ENCODE data around the gene SPAG17. TPM values are rescaled to one million over a fixed set of nuclear protein-coding genes. Genes with fewer than 3 reads are reported as not detected.

SPAG17 gene
- total RNA-seq (10 to 100 TPM; 11.7 to 35.5 TPM), polyA plus RNA-seq (ENCODE audit: insufficient read length in 2 of 2) (10 to 100 TPM; 14.7 to 15.3 TPM)
- long read RNA-seq, donor 1, partial matches to known transcripts, result 16 of 16 reads
- long read RNA-seq, donor 1, other reads (novel, unspliced or antisense), result 0 of 16 reads
- long read RNA-seq, donor 2, result 0 reads
- long read RNA-seq, donor 3, result 0 reads
- long read RNA-seq, donor 4, partial matches to known transcripts, result 0 of 1 reads
- long read RNA-seq, donor 4, other reads (novel, unspliced or antisense), result 0 of 1 reads

- no peaks in the 10 kb centered on the region for H3K9me3 ChIP-seq (ENCODE audit: control insufficient read depth, insufficient read depth, low read length)
Observed at GRCh38 chr1:118185084-118185832, at the start of gene SPAG17. Gene SPAG17, minus strand, starts transcription at chr1:118185228. Its CDS starts 71 bp downstream, at chr1:118185157.

GRCh38 chr1:118225471-118225870 lies 40.4 kb upstream of the SPAG17 start:
- H3K36me3 ChIP-seq (ENCODE audit: control insufficient read depth, insufficient read depth, low read length), result no peaks in the 10 kb centered on the region
- WGBS (ENCODE audit: insufficient coverage), result 88% methylated on average over 2 of the region's 6 CpGs
- no peak overlapping the region for H3K27ac ChIP-seq (ENCODE audit: low read depth, low read length)
- H3K9me3 ChIP-seq (ENCODE audit: control insufficient read depth, insufficient read depth, low read length), result no peaks in the 10 kb centered on the region
- H3K27me3 ChIP-seq (ENCODE audit: control insufficient read depth, insufficient read depth, low read length), result no peaks in the 10 kb centered on the region
- no peak overlapping the region for H3K4me3 ChIP-seq (ENCODE audit: low read depth, low read length)
- DNase-seq (ENCODE audit: low read depth in 4 of 6, low spot score in 6 of 6), result no peak
- no peaks in the 10 kb centered on the region for H3K4me1 ChIP-seq (ENCODE audit: control insufficient read depth, insufficient read depth, low read length)

More at GRCh38 chr1:118185084-118185832, at the start of gene SPAG17:
- peak within 1 kb of the TSS; percentile 58 for H3K4me3 ChIP-seq (ENCODE audit: low read depth, low read length)
- no peaks in the 10 kb centered on the region for H3K36me3 ChIP-seq (ENCODE audit: control insufficient read depth, insufficient read depth, low read length)
- H3K27ac ChIP-seq (ENCODE audit: low read depth, low read length), result peak within 1 kb of the TSS; percentile 77
- peaks cover 8% of the 10 kb centered on the region for H3K4me1 ChIP-seq (ENCODE audit: control insufficient read depth, insufficient read depth, low read length)
- no peaks in the 10 kb centered on the region for H3K27me3 ChIP-seq (ENCODE audit: control insufficient read depth, insufficient read depth, low read length)
- 2% methylated on average over 28 of the region's 30 CpGs for WGBS (ENCODE audit: insufficient coverage)
- peak; percentile 50 to 93 (median 76) for DNase-seq (ENCODE audit: low read depth in 4 of 6, low spot score in 6 of 6)

- H3K4me1 ChIP-seq (ENCODE audit: control insufficient read depth, insufficient read depth, low read length), result no peaks in the 10 kb centered on the region
- H3K9me3 ChIP-seq (ENCODE audit: control insufficient read depth, insufficient read depth, low read length), result no peaks in the 10 kb centered on the region
- DNase-seq (ENCODE audit: low read depth in 4 of 6, low spot score in 6 of 6), result peak in 2 of 6 donors; percentile 16 to 50
- no peak overlapping the region for H3K27ac ChIP-seq (ENCODE audit: low read depth, low read length)
- no peaks in the 10 kb centered on the region for H3K36me3 ChIP-seq (ENCODE audit: control insufficient read depth, insufficient read depth, low read length)
- WGBS (ENCODE audit: insufficient coverage), result 0% methylated on average over 1 of the region's 1 CpG
- no peaks in the 10 kb centered on the region for H3K27me3 ChIP-seq (ENCODE audit: control insufficient read depth, insufficient read depth, low read length)
- H3K4me3 ChIP-seq (ENCODE audit: low read depth, low read length), result no peak overlapping the region
Observed at GRCh38 chr1:118223426-118223825, 38.4 kb upstream of the SPAG17 start.

- Histone ChIP-seq H3K4me1 (ENCODE audit: control insufficient read depth, insufficient read depth, low read length) (peaks cover 3% of the 10 kb centered on the region), H3K27me3 (ENCODE audit: control insufficient read depth, insufficient read depth, low read length) (no peaks in the 10 kb centered on the region), H3K4me3 (ENCODE audit: low read depth, low read length) (no peak overlapping the region), H3K9me3 (ENCODE audit: control insufficient read depth, insufficient read depth, low read length) (no peaks in the 10 kb centered on the region), H3K27ac (ENCODE audit: low read depth, low read length) (no peak overlapping the region), H3K36me3 (ENCODE audit: control insufficient read depth, insufficient read depth, low read length) (no peaks in the 10 kb centered on the region)
- WGBS (ENCODE audit: insufficient coverage), result no CpG with 5 or more reads among the region's 2 CpGs
- no peak for DNase-seq (ENCODE audit: low read depth in 4 of 6, low spot score in 6 of 6)
Observed at GRCh38 chr1:118219438-118219837, 34.4 kb upstream of the SPAG17 start.

GRCh38 chr1:118217141-118217838 lies 32.3 kb upstream of the SPAG17 start:
- Histone ChIP-seq H3K4me1 (ENCODE audit: control insufficient read depth, insufficient read depth, low read length) (peaks cover 3% of the 10 kb centered on the region), H3K4me3 (ENCODE audit: low read depth, low read length) (no peak overlapping the region), H3K36me3 (ENCODE audit: control insufficient read depth, insufficient read depth, low read length) (no peaks in the 10 kb centered on the region), H3K27me3 (ENCODE audit: control insufficient read depth, insufficient read depth, low read length) (no peaks in the 10 kb centered on the region), H3K9me3 (ENCODE audit: control insufficient read depth, insufficient read depth, low read length) (no peaks in the 10 kb centered on the region), H3K27ac (ENCODE audit: low read depth, low read length) (no peak overlapping the region)
- DNase-seq (ENCODE audit: low read depth in 4 of 6, low spot score in 6 of 6), result peak in 2 of 6 donors; percentile 7 to 9
- WGBS (ENCODE audit: insufficient coverage), result 13% methylated on average over 3 of the region's 5 CpGs

- H3K27me3 ChIP-seq (ENCODE audit: control insufficient read depth, insufficient read depth, low read length), result no peaks in the 10 kb centered on the region
- no peaks in the 10 kb centered on the region for H3K36me3 ChIP-seq (ENCODE audit: control insufficient read depth, insufficient read depth, low read length)
- peaks cover 3% of the 10 kb centered on the region for H3K4me1 ChIP-seq (ENCODE audit: control insufficient read depth, insufficient read depth, low read length)
- no peak for DNase-seq (ENCODE audit: low read depth in 4 of 6, low spot score in 6 of 6)
- H3K27ac ChIP-seq (ENCODE audit: low read depth, low read length), result no peak overlapping the region
- no CpG with 5 or more reads among the region's 2 CpGs for WGBS (ENCODE audit: insufficient coverage)
- H3K4me3 ChIP-seq (ENCODE audit: low read depth, low read length), result no peak overlapping the region
- no peaks in the 10 kb centered on the region for H3K9me3 ChIP-seq (ENCODE audit: control insufficient read depth, insufficient read depth, low read length)
Observed at GRCh38 chr1:118214866-118215265, 29.8 kb upstream of the SPAG17 start.

- DNase-seq (ENCODE audit: low read depth in 4 of 6, low spot score in 6 of 6), result no peak
- Histone ChIP-seq H3K4me3 (ENCODE audit: low read depth, low read length) (no peak overlapping the region), H3K27me3 (ENCODE audit: control insufficient read depth, insufficient read depth, low read length) (no peaks in the 10 kb centered on the region), H3K4me1 (ENCODE audit: control insufficient read depth, insufficient read depth, low read length) (no peaks in the 10 kb centered on the region), H3K36me3 (ENCODE audit: control insufficient read depth, insufficient read depth, low read length) (no peaks in the 10 kb centered on the region), H3K9me3 (ENCODE audit: control insufficient read depth, insufficient read depth, low read length) (no peaks in the 10 kb centered on the region), H3K27ac (ENCODE audit: low read depth, low read length) (no peak overlapping the region)
- 59% methylated on average over 2 of the region's 3 CpGs for WGBS (ENCODE audit: insufficient coverage)
Observed at GRCh38 chr1:118210723-118211110, 25.7 kb upstream of the SPAG17 start.

- no peaks in the 10 kb centered on the region for H3K27me3 ChIP-seq (ENCODE audit: control insufficient read depth, insufficient read depth, low read length)
- 88% methylated on average over 1 of the region's 1 CpG for whole genome bisulfite sequencing (ENCODE audit: insufficient coverage)
Observed at GRCh38 chr1:118210051-118210722, 25.2 kb upstream of the SPAG17 start.

GRCh38 chr1:118209648-118210047 lies 24.6 kb upstream of the SPAG17 start:
- H3K4me3 ChIP-seq (ENCODE audit: low read depth, low read length), result no peak overlapping the region
- no peaks in the 10 kb centered on the region for H3K27me3 ChIP-seq (ENCODE audit: control insufficient read depth, insufficient read depth, low read length)
- no peaks in the 10 kb centered on the region for H3K9me3 ChIP-seq (ENCODE audit: control insufficient read depth, insufficient read depth, low read length)
- WGBS (ENCODE audit: insufficient coverage), result no CpG with 5 or more reads among the region's 6 CpGs
- DNase-seq (ENCODE audit: low read depth in 4 of 6, low spot score in 6 of 6), result no peak
- no peaks in the 10 kb centered on the region for H3K36me3 ChIP-seq (ENCODE audit: control insufficient read depth, insufficient read depth, low read length)
- no peaks in the 10 kb centered on the region for H3K4me1 ChIP-seq (ENCODE audit: control insufficient read depth, insufficient read depth, low read length)
- no peak overlapping the region for H3K27ac ChIP-seq (ENCODE audit: low read depth, low read length)

More at GRCh38 chr1:118210051-118210722, 25.2 kb upstream of the SPAG17 start:
- H3K36me3 ChIP-seq (ENCODE audit: control insufficient read depth, insufficient read depth, low read length), result no peaks in the 10 kb centered on the region
- H3K4me3 ChIP-seq (ENCODE audit: low read depth, low read length), result no peak overlapping the region
- no peak for DNase-seq (ENCODE audit: low read depth in 4 of 6, low spot score in 6 of 6)
- no peaks in the 10 kb centered on the region for H3K4me1 ChIP-seq (ENCODE audit: control insufficient read depth, insufficient read depth, low read length)
- H3K9me3 ChIP-seq (ENCODE audit: control insufficient read depth, insufficient read depth, low read length), result no peaks in the 10 kb centered on the region
- no peak overlapping the region for H3K27ac ChIP-seq (ENCODE audit: low read depth, low read length)

Measured in spinal cord (tissue), 10 donors.